Measurements from ENCODE around the gene LNX2.

The LNX2 gene

GRCh38 chr13:27625839-27626238, 5.5 kb upstream of the LNX2 start:
- Histone ChIP-seq H3K9me3 (ENCODE audit: severe bottlenecking) (no peaks in the 10 kb centered on the region), H3K27me3 (ENCODE audit: insufficient read depth, low read depth, severe bottlenecking) (no peaks in the 10 kb centered on the region), H3K36me3 (peaks cover 41% of the 10 kb centered on the region), H3K27ac (no peak overlapping the region), H3K4me3 (ENCODE audit: low read depth, low read length) (no peak overlapping the region)
- no peak for DNase-seq
- TF ChIP-seq CTCF (IDR thresholded peaks at IDR 0.05; ENCODE audit: low read depth, low read length), result no peak

DNA sequence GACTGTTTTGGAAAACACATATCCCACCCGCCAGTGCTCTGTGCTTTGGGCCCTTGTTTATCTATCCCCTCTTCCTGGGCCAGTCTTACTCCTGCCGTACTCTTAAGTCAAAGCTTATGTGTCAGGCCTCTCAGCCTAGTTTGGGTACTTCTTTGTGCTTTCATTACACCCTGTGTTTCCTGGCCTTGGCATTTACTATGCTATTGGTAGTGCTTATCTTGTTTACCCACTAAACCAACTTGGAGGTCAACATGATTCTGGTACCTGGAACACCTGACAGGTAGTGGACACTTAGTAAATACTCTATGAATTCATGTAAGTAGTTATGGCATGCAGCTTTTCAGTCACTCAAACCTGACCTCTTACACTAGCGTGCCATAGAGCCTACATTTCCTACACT, 3.7 kb upstream of the LNX2 start:
- H3K4me3 ChIP-seq (ENCODE audit: low read depth, low read length), result no peak overlapping the region
- H3K36me3 ChIP-seq, result peaks cover 36% of the 10 kb centered on the region
- H3K9me3 ChIP-seq (ENCODE audit: severe bottlenecking), result no peaks in the 10 kb centered on the region
- no peak for TF ChIP-seq CTCF (IDR thresholded peaks at IDR 0.05; ENCODE audit: low read depth, low read length)
- no peak for DNase-seq
- H3K27me3 ChIP-seq (ENCODE audit: insufficient read depth, low read depth, severe bottlenecking), result no peaks in the 10 kb centered on the region
- no peak overlapping the region for H3K27ac ChIP-seq

GRCh38 chr13:27622881-27623280, 2.6 kb upstream of the LNX2 start:
- DNase-seq, result no peak
- Histone ChIP-seq H3K9me3 (ENCODE audit: severe bottlenecking) (no peaks in the 10 kb centered on the region), H3K4me3 (ENCODE audit: low read depth, low read length) (no peak overlapping the region), H3K36me3 (peaks cover 33% of the 10 kb centered on the region), H3K27ac (no peak overlapping the region), H3K27me3 (ENCODE audit: insufficient read depth, low read depth, severe bottlenecking) (no peaks in the 10 kb centered on the region)
- no peak for TF ChIP-seq CTCF (IDR thresholded peaks at IDR 0.05; ENCODE audit: low read depth, low read length)

GRCh38 chr13:27622102-27622820, 1.9 kb upstream of the LNX2 start:
- H3K9me3 ChIP-seq (ENCODE audit: severe bottlenecking), result no peaks in the 10 kb centered on the region
- peaks cover 33% of the 10 kb centered on the region for H3K36me3 ChIP-seq
- TF ChIP-seq CTCF (IDR thresholded peaks at IDR 0.05; ENCODE audit: low read depth, low read length), result no peak
- peak overlapping the region; percentile 89 for H3K4me3 ChIP-seq (ENCODE audit: low read depth, low read length)
- no peaks in the 10 kb centered on the region for H3K27me3 ChIP-seq (ENCODE audit: insufficient read depth, low read depth, severe bottlenecking)
- H3K27ac ChIP-seq, result peak overlapping the region; percentile 89
- DNase-seq, result no peak

DNA sequence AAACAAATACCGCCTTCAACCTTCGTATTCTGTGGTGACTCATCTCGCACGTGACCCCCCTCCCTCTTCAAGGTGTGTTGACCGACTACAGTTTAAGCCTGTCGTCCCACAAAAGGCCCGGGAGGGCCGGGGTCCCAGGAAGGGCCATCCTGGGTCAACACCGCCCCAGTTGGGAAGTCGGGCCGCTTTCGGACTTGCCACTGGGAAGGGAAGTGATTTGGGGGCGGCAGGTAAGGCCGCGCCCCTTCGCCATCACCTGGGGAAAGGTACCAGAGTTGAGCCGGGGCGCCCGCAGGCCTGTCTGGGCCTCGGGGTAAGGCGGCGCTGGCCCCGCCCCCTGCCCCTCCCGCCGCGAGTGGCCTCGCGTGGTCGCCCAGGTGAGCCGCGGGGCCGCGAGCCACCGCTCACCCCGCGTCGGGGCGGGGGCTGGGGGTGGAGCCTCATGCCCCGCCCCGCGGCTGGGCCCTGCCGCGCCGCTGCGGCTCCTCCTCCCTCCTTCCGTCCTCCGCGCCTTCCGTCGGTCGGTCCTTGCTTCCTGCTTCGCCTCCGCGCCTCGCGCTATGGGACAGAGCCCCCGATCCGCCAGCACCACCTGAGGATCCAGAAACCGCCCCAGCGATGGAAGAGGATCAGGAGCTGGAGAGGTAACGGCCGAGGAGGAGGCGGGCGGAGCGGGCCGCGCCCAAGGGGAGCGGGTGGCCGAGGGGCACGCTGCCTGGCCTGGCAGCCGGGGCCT, 1.2 kb upstream of the LNX2 start, which contains the start of gene POLR1D:
TSS of gene POLR1D (plus strand) at position 527 of the 736 bp plus-strand sequence. CDS start at position 619, 92 bp downstream.
- DNase-seq, result peak; percentile 93
- no peaks in the 10 kb centered on the region for H3K27me3 ChIP-seq (ENCODE audit: insufficient read depth, low read depth, severe bottlenecking)
- peak within 1 kb of the TSS; percentile 89 for H3K27ac ChIP-seq
- peak within 1 kb of the TSS; percentile 89 for H3K4me3 ChIP-seq (ENCODE audit: low read depth, low read length)
- peaks cover 33% of the 10 kb centered on the region for H3K36me3 ChIP-seq
- TF ChIP-seq CTCF (IDR thresholded peaks at IDR 0.05; ENCODE audit: low read depth, low read length), result no peak
- H3K9me3 ChIP-seq (ENCODE audit: severe bottlenecking), result no peaks in the 10 kb centered on the region

All from WERI-Rb-1 (cell line).